ENCODE measurements around the gene TET2.
"Not testable (repeated sequence)": the region's sequence is repeated elsewhere in the genome, so short reads cannot be mapped to it uniquely, and the experiment has no call there.

Gene TET2

DNA sequence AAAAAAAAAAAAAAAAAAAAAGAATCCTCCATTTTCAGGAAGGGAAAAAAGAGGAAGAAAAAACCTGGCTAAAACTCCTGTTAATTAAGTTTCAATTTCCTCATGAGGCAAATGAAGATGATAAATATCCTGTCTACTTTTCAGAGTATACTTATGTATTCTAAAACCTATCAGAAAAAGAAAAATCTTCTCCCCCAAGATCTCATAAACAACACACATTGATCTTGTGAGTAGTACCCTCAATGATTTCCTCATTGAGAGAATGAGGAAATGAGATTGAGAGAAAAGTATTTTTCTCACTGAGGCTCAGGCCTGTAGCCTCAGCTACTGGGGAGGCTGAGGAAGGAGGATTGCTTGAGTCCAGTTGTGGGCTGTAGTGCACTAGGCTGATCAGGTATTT, 146.7 kb downstream of the TET2 start:
- no peak overlapping the region for H3K27ac Mint-ChIP-seq
- peaks cover 17% of the 10 kb centered on the region for H3K9me3 Mint-ChIP-seq
- H3K27me3 Mint-ChIP-seq: no peaks in the 10 kb centered on the region
- no peak for DNase-seq
- H3K4me3 Mint-ChIP-seq: no peak overlapping the region
- peaks cover 6% of the 10 kb centered on the region for H3K36me3 Mint-ChIP-seq (ENCODE audit: low read depth)
- no peaks in the 10 kb centered on the region for H3K4me1 Mint-ChIP-seq (ENCODE audit: low read depth)

GRCh38 chr4:105296672-105297071, 150.0 kb downstream of the TET2 start:
- DNase-seq: no peak
- Mint-ChIP-seq H3K27ac (no peak overlapping the region), H3K9me3 (peaks cover 32% of the 10 kb centered on the region), H3K4me1 (ENCODE audit: low read depth) (no peaks in the 10 kb centered on the region), H3K4me3 (no peak overlapping the region), H3K36me3 (ENCODE audit: low read depth) (peaks cover 10% of the 10 kb centered on the region), H3K27me3 (no peaks in the 10 kb centered on the region)

- H3K27me3 Mint-ChIP-seq; DNase-seq; H3K4me1 Mint-ChIP-seq (ENCODE audit: low read depth); H3K4me3 Mint-ChIP-seq; H3K27ac Mint-ChIP-seq: not testable (repeated sequence)
- Mint-ChIP-seq H3K36me3 (ENCODE audit: low read depth) (peaks cover 28% of the 10 kb centered on the region), H3K9me3 (peaks cover 46% of the 10 kb centered on the region)
Observed at GRCh38 chr4:105299027-105299426, 152.4 kb downstream of the TET2 start.

GRCh38 chr4:105304085-105304484, 157.4 kb downstream of the TET2 start:
- H3K36me3 Mint-ChIP-seq (ENCODE audit: low read depth): peaks cover 35% of the 10 kb centered on the region
- no peaks in the 10 kb centered on the region for H3K27me3 Mint-ChIP-seq
- H3K9me3 Mint-ChIP-seq: peaks cover 53% of the 10 kb centered on the region
- H3K4me3 Mint-ChIP-seq: no peak overlapping the region
- H3K4me1 Mint-ChIP-seq (ENCODE audit: low read depth): peaks cover 28% of the 10 kb centered on the region
- peak overlapping the region; percentile 19 for H3K27ac Mint-ChIP-seq
- DNase-seq: no peak

DNA sequence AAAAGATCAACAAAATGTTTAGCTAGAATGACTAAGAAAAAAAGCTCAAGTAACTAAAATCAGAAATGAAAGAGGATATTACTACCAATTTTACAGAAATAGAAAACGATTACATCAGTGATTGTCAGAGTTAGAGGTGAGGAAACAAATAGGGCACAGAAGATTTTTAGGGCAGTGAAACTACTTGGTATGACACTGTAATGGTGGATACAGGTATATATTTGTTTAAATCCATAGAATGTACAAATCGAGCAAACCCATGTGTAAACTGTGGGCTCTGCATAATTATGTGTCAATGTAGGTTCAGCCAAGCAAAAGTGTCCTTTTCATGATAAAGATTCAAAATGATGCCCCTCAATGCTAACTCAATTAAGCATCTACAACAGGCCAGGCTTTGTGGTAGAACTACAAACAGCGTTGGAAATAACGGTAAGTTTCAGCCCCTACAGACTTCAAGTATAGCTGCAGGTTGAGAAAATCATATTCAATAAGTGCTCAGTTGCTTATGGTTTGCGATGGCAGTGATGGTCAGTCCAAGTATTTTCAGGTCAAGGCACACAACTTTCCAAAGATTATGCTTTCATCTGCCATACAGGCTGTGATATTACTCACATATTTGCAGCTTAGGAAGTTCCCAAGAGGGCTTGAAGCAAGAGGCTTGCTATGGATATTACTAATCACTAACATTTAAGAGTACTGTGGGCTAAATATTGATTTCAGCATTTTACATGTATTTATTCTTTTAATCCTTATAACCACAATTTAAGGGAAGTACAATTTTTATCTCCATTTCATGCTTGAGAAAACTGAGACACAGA, 158.6 kb downstream of the TET2 start:
- H3K4me3 Mint-ChIP-seq: peak overlapping the region; percentile 41
- H3K36me3 Mint-ChIP-seq (ENCODE audit: low read depth): peaks cover 35% of the 10 kb centered on the region
- peaks cover 28% of the 10 kb centered on the region for H3K4me1 Mint-ChIP-seq (ENCODE audit: low read depth)
- DNase-seq: no peak
- H3K27ac Mint-ChIP-seq: peak overlapping the region; percentile 99
- H3K9me3 Mint-ChIP-seq: peaks cover 44% of the 10 kb centered on the region
- no peaks in the 10 kb centered on the region for H3K27me3 Mint-ChIP-seq

DNA sequence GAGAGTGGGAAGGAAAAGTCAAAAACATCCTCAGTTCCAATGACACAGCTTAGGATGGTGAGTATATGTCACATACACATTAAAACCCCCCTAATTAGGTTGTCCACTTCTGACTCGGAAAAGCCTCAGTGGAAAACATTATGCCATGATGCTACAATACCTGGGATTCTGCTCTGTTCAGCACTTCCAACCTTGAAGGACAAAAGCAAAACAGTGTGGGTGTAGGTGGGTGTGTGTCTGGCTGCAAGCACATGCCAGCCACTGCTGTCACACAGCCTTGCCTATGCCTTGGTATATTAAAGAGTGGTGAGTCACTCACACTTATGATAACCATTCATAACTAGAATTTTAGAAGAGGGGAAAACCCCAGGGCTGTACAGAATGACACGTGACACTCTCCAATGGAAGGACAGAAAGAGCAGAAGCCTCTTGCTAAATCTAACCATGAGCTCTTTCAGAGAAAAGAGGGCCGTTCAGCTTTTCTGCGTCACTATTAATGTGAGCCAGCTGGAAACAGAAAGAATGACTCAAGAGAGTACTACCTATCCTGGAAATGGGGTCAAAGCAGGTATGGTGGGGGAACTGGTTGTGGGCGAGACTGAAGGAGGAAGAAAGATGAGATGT, 159.6 kb downstream of the TET2 start:
- Mint-ChIP-seq H3K4me3 (peak overlapping the region; percentile 41), H3K27ac (peak overlapping the region; percentile 99), H3K36me3 (ENCODE audit: low read depth) (peaks cover 39% of the 10 kb centered on the region), H3K9me3 (peaks cover 39% of the 10 kb centered on the region), H3K4me1 (ENCODE audit: low read depth) (peaks cover 31% of the 10 kb centered on the region), H3K27me3 (no peaks in the 10 kb centered on the region)
- peak; percentile 67 for DNase-seq

GRCh38 chr4:105306820-105307219, 160.1 kb downstream of the TET2 start:
- Mint-ChIP-seq H3K27ac (peak overlapping the region; percentile 99), H3K27me3 (no peaks in the 10 kb centered on the region), H3K4me3 (peak overlapping the region; percentile 41), H3K9me3 (peaks cover 39% of the 10 kb centered on the region), H3K36me3 (ENCODE audit: low read depth) (peaks cover 38% of the 10 kb centered on the region), H3K4me1 (ENCODE audit: low read depth) (peaks cover 31% of the 10 kb centered on the region)
- DNase-seq: no peak

- Mint-ChIP-seq H3K4me1 (ENCODE audit: low read depth) (no peaks in the 10 kb centered on the region), H3K9me3 (peaks cover 24% of the 10 kb centered on the region), H3K27ac (no peak overlapping the region), H3K27me3 (no peaks in the 10 kb centered on the region), H3K36me3 (ENCODE audit: low read depth) (peaks cover 13% of the 10 kb centered on the region), H3K4me3 (no peak overlapping the region)
- DNase-seq: no peak
Observed at GRCh38 chr4:105318486-105318885, 171.8 kb downstream of the TET2 start.

DNA sequence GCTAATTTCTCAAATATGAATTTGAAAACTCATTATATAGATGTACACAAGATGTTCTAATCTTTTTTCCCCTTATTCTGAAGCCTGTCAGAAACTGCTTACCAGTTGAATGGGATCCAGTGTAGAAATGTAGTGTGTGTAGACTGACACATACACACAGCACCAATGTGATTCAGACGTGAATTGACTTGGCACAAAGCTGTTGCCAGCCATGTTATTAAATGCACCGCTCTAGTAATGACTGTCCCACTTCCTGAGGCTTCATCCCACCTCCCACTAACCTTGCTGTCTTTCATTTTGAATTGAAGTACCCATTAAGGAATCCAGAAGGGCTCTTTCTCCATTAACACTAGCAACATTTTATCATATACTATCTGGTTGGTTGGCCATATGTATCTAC, 180.5 kb downstream of the TET2 start:
- no peak overlapping the region for H3K4me3 Mint-ChIP-seq
- H3K36me3 Mint-ChIP-seq (ENCODE audit: low read depth): no peaks in the 10 kb centered on the region
- peaks cover 19% of the 10 kb centered on the region for H3K4me1 Mint-ChIP-seq (ENCODE audit: low read depth)
- H3K27ac Mint-ChIP-seq: no peak overlapping the region
- H3K27me3 Mint-ChIP-seq: no peaks in the 10 kb centered on the region
- no peaks in the 10 kb centered on the region for H3K9me3 Mint-ChIP-seq
- DNase-seq: no peak

DNA sequence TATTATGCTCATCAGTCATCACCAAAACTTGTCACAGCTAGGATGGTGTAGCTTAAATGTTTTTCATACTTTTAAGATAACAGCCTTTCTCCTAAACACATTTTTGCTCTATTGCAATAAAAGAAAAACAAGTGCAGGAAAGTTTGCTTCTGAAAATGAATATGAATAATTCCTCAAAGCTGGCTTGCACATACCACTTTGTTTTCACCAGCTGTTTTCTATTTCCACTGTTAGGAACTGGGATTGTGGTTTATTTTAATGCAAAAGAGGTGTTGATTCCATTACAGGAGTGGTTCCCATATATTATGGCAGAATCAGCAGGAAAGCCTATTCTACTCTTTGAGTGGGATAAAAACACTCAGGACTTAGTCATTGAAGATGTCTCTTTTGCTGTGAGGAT, 181.3 kb downstream of the TET2 start:
- DNase-seq: no peak
- no peaks in the 10 kb centered on the region for H3K27me3 Mint-ChIP-seq
- no peak overlapping the region for H3K27ac Mint-ChIP-seq
- no peak overlapping the region for H3K4me3 Mint-ChIP-seq
- no peaks in the 10 kb centered on the region for H3K9me3 Mint-ChIP-seq
- H3K36me3 Mint-ChIP-seq (ENCODE audit: low read depth): no peaks in the 10 kb centered on the region
- peaks cover 19% of the 10 kb centered on the region for H3K4me1 Mint-ChIP-seq (ENCODE audit: low read depth)

- no peaks in the 10 kb centered on the region for H3K36me3 Mint-ChIP-seq (ENCODE audit: low read depth)
Observed at GRCh38 chr4:105329081-105329480, 182.4 kb downstream of the TET2 start.

More at GRCh38 chr4:105329081-105329480, 182.4 kb downstream of the TET2 start:
- H3K4me3 Mint-ChIP-seq: no peak overlapping the region
- H3K9me3 Mint-ChIP-seq: no peaks in the 10 kb centered on the region
- H3K4me1 Mint-ChIP-seq (ENCODE audit: low read depth): peaks cover 19% of the 10 kb centered on the region
- DNase-seq: no peak
- no peak overlapping the region for H3K27ac Mint-ChIP-seq
- no peaks in the 10 kb centered on the region for H3K27me3 Mint-ChIP-seq

Data from activated T-cell treated with anti-CD3 and anti-CD28 coated beads, Interleukin-2, amount 50 U/mL, for 24 hours (primary cell).